VCaP (cell line): ENCODE measurements around the gene UBR1.
"Not testable (repeated sequence)": the region's sequence is repeated elsewhere in the genome, so short reads cannot be mapped to it uniquely, and the experiment has no call there.

Experiments
- H3K27ac ChIP-seq: fragments of 450-650 bp; 2 replicates; pipeline ENCODE4 v1.5.1; 2017
- TF ChIP-seq, protein P1 (sequence below): fragments of 450-650 bp; conservative IDR thresholded peaks from 2 replicates; pipeline ENCODE4 v1.5.1; 2017; ENCODE audit warnings: mild to moderate bottlenecking, moderate library complexity

UBR1 gene

DNA sequence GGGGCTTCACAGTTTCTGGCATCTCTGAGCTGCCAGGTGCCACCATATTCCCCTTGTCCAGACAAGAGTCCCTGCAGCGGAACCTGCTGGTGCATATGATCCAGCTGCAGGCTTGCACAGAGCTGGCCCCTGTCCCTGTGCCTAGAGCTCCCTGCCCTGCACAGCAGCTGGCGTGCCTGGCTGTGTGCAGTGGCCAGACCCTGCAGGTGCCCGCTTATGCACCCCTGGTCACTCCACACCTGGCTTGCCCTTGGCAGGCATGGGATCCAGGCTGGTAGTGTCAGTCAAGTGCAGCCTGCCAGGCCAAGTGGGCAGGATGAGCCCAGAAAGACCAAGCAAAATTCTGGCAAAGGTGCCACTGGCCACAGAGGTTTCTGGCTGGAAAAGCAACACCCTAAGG lies 96.6 kb downstream of the UBR1 start:
- no peak overlapping the region for H3K27ac ChIP-seq
- TF ChIP-seq, protein P1, sequence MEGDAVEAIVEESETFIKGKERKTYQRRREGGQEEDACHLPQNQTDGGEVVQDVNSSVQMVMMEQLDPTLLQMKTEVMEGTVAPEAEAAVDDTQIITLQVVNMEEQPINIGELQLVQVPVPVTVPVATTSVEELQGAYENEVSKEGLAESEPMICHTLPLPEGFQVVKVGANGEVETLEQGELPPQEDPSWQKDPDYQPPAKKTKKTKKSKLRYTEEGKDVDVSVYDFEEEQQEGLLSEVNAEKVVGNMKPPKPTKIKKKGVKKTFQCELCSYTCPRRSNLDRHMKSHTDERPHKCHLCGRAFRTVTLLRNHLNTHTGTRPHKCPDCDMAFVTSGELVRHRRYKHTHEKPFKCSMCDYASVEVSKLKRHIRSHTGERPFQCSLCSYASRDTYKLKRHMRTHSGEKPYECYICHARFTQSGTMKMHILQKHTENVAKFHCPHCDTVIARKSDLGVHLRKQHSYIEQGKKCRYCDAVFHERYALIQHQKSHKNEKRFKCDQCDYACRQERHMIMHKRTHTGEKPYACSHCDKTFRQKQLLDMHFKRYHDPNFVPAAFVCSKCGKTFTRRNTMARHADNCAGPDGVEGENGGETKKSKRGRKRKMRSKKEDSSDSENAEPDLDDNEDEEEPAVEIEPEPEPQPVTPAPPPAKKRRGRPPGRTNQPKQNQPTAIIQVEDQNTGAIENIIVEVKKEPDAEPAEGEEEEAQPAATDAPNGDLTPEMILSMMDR: no peak

DNA sequence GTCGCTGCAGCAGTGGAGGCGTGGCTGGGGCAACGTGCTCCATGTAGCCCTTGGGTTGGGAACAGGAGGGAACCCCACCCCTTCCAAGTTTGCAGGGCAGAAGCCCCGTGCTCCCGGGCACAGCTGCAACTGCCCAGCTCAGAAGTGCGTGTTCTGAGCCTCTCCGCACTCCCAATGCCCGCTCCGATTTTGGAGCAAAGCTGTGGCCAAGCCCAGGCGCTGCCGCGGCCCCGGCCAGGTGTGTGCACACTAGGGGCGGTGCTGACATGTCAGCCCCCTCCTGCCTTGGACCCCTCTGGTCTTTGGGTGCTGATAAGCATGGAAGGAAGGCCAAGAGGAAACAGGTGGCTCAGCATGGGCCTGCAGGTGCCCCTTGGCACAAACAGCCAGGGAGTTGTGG lies 97.7 kb downstream of the UBR1 start:
- H3K27ac ChIP-seq: no peak overlapping the region
- TF ChIP-seq, protein P1: no peak

DNA sequence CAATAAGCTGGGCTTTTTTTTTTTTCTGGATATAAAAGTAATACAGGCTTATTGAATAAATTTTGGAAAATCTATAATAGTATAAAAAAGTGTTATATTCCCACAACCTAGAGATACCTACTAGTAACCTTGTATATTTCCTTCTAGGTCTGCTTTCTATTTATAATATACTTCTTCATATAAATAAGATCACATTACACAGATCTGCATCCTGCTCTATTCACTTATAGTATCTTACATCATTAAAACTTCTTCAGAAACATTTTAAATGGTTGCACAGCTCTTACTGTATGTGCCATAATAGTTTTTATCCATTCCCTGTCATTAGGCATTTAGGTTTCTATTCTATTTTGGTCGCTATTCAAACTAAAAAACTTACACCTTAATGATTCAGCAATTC lies 98.3 kb downstream of the UBR1 start:
- TF ChIP-seq, protein P1: no peak
- no peak overlapping the region for H3K27ac ChIP-seq

DNA sequence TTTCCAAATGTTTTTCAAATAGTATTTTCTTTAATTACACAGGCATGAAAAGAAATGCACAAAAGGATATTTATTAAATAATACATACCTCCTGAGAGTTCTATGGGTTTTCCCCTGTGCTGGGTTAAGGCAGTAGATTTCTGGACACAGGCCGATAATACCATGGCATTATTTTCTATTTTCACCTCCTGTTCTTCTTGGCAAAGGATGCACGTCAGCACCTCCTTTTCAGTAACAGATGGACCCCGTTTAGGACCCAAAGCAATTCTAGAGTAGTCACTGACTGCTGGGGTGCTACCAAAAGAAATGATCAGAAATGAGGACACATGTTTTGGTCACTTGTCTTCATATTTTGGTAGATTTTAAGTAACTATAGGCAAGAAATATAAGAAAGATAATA lies 98.8 kb downstream of the UBR1 start:
- TF ChIP-seq, protein P1: no peak
- no peak overlapping the region for H3K27ac ChIP-seq

DNA sequence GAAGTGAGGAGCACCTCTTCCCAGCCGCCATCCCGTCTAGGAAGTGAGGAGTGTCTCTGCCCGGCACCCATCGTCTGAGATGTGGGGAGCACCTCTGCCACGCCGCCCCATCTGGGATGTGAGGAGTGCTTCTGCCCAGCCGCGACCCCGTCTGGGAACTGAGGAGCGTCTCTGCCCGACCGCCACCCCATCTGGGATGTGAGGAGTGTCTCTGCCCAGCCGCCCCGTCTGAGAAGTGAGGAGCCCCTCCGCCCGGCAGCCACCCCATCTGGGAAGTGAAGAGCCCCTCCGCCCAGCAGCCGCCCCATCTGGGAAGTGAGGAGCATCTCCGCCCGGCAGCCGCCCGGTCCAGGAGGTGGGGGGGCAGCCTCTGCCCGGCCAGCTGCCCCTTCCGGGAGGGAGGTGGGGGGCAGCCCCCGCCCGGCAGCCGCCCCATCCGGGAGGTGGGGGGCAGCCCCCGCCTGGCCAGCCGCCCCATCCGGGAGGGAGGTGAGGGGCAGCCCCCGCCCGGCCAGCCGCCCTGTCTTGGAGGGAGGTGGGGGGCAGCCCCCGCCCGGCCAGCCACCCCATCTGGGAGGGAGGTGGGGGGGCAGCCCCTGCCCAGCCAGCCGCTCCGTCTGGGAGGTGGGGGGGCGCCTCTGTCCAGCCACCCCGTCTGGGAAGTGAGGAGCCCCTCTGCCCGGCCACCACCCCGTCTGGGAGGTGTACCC lies 100.8 kb downstream of the UBR1 start:
- H3K27ac ChIP-seq: not testable (repeated sequence)

DNA sequence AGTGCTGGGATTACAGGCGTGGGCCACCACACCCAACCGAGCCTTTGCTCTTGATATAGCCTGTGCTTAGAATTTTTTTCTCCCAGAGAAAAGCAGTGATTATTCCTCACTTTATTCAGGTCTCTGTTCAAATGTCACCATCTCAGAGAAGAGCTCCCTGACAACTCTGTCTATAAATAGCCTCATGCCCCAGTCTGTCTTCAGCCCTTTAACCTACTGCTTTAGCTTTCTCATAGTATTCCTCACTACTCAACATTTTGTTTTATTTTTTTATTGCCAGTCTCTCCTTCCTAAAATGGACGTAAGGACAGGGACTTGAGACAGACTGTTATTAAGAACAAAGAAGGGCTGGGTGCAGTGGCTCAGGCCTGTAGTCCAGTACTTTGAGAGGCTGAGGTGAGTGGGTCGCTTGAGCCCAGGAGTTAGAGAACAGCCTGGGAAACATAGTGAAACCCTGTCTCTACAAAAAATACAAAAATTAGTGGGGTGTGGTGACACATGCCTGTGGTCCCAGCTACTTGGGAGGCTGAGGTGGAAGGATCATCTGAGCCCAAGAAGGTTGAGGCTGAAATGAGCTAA lies 106.5 kb downstream of the UBR1 start:
- TF ChIP-seq, protein P1: no peak
- no peak overlapping the region for H3K27ac ChIP-seq

DNA sequence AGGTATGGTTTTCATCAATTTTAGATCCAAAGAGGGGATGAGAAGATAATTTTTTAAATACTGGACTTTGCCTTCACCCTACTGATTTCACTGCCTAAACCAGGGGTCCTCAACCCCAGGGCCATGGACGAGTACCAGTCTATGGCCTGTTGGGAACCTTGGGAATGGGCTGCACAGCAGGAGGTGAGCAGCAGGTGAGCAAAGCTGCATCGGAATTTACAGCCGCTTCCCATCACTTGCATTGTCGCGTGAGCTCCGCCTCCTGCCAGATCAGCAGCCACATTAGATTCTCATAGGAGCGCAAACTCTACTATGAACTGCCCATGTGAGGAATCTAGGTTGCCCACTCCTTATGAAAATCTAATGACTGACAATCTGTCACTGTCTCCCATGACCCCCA lies 109.0 kb downstream of the UBR1 start:
- TF ChIP-seq, protein P1: no peak

DNA sequence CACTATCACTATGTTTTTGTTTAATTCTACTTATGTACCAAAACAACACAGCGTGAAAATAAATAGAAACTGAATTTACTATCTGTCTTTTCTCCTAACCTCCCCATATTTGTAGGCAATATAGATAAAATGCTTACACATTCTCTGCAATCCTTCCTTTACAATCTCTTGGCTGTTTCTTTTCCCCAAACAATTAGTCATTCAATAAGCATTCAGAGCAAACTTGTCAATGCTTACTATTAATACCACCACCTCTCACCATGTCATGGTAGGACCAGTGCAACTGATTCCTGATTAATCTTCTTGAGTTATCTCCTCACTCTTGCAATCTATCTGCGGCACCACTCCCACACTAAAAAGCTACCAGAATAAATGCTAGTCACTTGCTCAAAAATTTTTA lies 111.3 kb downstream of the UBR1 start:
- TF ChIP-seq, protein P1: no peak
- H3K27ac ChIP-seq: no peak overlapping the region

More for the DNA sequence above, 109.0 kb downstream of the UBR1 start:
- no peak overlapping the region for H3K27ac ChIP-seq
